Astrocyte (in vitro differentiated cells and primary cell): ENCODE data around the gene LRRFIP1.

Experiments used
- EZH2 ChIP-seq: IDR thresholded peaks from 2 replicates; pipeline ENCODE4 v1.6.1; 2012; ENCODE audit warnings: mild to moderate bottlenecking, low read length, inconsistent platforms; ENCODE audit not compliant: insufficient read depth
- TF ChIP-seq, protein P1 (sequence below): IDR thresholded peaks from 2 replicates; pipeline ENCODE4 v1.5.1; 2011; ENCODE audit warnings: low read depth, mild to moderate bottlenecking, inconsistent platforms, low read length, moderate library complexity; ENCODE audit not compliant: insufficient read depth

DNA sequence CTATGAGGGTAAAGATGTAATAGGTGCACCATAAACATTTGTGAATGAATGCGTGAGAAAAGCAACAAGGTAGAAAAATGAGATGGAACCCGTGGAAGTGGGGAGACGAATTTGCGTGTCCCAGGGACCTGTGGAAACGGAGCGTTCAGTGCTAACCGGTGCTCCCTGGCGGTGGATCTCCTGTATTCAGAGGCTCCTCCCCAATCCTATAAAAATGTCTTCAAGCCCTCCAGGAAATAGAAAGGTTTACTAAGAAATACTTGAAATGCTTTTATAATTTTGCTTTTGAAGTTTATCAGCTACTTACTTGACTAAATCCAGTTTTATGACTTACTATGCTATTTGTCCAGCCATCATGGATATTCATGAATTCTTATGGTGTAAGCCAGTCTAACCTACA lies 108.4 kb downstream of the LRRFIP1 start:
- TF ChIP-seq, protein P1, sequence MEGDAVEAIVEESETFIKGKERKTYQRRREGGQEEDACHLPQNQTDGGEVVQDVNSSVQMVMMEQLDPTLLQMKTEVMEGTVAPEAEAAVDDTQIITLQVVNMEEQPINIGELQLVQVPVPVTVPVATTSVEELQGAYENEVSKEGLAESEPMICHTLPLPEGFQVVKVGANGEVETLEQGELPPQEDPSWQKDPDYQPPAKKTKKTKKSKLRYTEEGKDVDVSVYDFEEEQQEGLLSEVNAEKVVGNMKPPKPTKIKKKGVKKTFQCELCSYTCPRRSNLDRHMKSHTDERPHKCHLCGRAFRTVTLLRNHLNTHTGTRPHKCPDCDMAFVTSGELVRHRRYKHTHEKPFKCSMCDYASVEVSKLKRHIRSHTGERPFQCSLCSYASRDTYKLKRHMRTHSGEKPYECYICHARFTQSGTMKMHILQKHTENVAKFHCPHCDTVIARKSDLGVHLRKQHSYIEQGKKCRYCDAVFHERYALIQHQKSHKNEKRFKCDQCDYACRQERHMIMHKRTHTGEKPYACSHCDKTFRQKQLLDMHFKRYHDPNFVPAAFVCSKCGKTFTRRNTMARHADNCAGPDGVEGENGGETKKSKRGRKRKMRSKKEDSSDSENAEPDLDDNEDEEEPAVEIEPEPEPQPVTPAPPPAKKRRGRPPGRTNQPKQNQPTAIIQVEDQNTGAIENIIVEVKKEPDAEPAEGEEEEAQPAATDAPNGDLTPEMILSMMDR, result no peak
- no peak for TF ChIP-seq EZH2
